OCI-M1 (cell line): Measurements from ENCODE around the gene CDKL2.
"Not testable (repeated sequence)": the region's sequence is repeated elsewhere in the genome, so short reads cannot be mapped to it uniquely, and the experiment has no call there.

ENCODE experiments used
- DNase-seq: peaks from one replicate; lab custom pipeline; 2025; lab: John Stamatoyannopoulos, UW

CDKL2 gene

DNA sequence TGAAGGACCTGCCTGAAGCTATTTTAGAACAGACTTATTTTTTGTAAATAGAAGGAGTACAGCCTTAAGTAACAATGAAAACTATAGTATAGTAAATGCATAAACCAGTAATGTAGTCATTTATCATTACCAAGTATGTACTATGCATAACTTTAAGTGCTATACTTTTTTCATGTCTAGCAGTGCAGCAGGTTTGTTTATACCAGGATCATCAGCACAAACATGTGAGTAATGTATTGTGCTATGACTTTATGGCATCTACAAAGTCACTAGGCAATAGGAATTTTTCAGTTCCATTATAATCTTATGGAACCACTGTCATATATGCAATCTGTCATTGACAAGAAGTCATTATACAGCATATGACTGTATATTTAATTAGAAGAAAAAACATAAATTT, 77.9 kb downstream of the CDKL2 start:
- no peak for DNase-seq

DNA sequence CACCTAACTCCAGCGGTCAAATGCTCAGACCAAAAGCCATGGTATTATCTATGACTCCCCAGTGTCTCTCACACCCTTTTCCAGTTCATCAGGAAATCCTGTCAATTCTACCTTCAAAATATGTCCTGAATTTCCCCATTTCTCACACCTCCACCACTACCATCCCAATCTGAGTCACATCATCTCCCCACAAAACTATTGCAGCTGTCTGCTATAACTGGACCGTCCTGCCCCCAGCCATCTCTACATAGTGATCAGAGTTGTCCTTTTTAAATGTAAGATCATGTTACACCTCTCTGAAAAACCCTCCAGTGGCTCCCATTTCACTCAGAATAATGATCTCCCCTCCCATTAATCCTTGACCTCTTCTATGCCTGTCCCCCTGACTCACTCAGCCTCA, 81.3 kb downstream of the CDKL2 start:
- no peak for DNase-seq

DNA sequence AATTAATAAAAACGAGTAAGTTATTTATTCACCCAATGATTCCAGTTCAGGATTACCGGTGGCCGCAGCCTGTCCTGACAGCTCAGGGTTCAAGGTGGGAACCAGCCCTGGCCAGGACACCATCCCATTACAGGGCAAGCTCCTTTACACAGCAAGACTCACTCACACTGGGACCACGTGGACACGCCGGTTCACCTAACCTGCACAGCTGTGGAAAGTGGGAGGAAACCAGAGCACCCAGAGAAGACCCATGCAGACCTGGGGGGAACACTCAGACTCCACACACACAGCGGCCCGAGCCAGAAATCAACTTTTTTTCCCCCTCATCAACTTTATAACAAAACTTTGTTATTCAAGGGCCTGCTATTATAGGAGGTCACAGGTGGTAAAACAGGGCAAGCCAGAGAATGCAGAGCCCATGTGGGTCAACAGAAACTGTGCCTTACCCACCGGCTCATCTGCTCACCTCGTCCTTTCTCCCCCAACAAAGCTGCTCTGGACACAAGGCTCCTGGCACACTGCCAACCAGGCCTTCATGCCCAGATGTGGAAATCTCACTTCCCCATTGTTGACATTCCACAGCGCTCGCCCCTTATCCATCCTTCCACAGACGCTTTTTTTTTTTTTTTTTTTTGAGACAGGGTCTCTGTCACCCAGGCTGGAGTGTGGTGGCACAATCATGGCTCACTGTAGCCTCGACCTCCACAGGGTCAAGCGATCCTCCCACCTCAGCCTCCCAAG, 82.5 kb downstream of the CDKL2 start:
- DNase-seq = peak; percentile 27

DNA sequence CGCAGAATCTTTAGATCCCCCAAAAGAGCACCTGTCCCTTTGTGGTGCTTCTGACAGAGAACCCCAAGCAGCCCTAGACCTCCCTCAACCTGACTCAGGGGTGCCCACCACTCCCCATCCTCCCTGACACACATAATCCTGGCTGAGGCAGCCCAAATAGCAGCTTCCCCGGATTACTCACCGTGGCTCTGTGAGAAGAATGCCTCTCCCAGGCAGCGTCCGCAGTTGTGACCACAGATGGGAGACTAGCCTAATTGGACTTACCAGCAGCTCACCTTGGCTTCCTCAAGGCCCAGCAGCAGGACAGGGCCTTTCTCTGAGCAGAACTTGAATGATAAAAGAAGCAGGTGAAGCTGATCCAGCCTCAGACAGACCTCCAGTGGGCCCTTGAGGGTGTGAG, 84.8 kb downstream of the CDKL2 start:
- no peak for DNase-seq

DNA sequence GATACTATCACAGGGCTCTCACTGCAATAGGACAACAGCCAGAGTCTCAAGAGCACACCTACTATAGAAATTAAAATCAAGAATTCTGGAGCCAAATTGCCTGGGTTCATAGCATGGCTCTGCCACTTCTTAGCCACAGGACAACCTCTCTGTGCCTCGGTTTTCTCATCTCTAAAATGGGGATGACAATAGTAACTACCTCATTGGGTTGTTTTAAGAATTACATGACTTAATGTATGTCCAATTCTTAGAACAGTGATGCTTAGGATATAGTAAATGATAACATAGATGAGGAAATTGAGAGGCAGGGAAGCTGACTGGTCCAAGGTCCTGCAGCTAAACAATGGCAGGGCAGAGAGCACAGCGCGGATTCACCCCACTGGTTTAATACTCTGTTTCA, 85.5 kb downstream of the CDKL2 start:
- DNase-seq = no peak

DNA sequence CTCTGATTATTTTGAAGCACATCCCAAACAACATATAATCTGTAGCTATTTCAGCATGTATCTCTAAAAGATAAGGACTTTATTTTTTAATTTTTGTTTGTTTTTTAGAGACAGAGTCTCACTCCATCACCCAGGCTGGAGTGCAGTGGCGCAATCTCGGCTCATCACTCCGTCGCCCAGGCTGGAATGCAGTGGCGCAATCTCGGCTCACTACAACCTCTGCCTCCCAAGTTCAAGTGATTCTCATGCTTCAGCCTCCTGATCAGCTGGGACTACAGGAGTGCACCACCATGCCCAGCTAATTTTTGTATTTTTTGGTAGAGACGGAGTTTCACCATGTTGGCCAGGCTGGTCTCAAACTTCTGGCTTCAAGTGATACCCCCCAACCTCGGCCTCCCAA, 86.1 kb downstream of the CDKL2 start:
- not testable (repeated sequence) for DNase-seq

DNA sequence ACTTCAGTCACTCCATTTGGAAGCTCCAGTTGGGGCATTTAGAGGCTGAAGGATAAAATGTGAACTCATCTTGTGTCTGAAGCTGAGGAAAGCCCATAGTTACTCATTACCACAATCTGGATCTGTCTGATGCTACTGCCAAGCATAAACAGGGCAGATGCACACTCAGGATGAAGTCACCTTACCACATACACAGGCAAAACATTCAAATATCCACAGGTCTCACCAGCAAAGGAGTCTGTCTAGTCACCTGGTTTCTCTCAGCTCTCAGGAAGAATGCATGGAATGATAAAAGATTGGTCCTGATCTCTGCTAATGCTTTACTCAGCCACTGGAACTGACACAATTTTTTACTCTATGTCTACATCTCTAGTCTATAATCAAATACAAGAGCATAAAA, 87.5 kb downstream of the CDKL2 start:
- DNase-seq = no peak

DNA sequence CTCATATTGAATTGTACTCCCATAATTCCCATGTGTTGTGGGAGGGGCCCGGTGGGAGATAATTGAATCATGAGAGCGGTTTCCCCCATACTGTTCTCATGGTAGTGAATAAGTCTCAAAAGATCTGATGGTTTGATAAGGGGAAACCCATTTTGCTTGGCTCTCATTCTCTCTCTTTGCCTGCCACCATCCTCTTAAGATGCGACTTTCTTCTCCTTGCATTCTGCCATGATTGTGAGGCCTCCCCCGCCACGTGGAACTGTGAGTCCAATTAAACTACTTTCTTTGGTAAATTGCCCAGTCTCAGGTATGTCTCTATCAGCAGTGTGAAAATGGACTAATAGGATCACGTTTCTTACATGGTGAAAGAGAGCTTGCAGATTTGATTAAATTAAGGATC, 93.0 kb downstream of the CDKL2 start:
- DNase-seq = not testable (repeated sequence)

DNA sequence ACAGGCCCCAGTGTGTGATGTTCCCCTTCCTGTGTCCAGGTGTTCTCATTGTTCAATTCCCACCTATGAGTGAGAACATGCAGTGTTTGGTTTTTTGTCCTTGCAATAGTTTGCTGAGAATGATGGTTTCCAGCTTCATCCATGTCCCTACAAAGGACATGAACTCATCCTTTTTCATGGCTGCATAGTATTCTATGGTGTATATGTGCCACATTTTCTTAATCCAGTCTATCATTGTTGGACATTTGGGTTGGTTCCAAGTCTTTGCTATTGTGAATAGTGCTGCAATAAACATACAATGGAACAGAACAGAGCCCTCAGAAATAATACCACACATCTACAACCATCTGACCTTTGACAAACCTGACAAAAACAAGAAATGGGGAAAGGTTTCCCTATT, 96.4 kb downstream of the CDKL2 start:
- DNase-seq = not testable (repeated sequence)

DNA sequence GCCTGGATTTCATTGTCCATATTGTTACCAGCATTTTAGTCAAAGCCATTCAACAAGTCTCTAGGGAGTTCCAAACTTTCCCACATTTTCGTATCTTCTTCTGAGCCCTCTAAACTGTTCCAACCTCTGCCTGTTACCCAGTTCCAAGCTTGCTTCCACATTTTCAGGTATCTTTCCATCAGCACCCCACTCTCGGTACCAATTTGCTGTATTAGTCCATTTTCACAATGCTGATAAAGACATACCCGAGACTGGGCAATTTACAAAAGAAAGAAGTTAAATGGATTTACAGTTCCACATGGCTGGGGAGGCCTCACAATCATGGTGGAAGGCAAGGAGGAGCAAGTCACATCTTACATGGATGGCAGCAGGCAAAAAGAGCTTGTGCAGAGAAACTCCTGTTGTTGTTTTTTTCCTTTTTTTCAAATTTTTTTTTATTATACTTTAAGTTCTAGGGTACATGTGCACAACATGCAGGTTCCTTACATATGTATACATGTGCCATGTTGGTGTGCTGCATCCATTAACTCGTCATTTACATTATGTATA, 96.9 kb downstream of the CDKL2 start:
- DNase-seq = not testable (repeated sequence)

DNA sequence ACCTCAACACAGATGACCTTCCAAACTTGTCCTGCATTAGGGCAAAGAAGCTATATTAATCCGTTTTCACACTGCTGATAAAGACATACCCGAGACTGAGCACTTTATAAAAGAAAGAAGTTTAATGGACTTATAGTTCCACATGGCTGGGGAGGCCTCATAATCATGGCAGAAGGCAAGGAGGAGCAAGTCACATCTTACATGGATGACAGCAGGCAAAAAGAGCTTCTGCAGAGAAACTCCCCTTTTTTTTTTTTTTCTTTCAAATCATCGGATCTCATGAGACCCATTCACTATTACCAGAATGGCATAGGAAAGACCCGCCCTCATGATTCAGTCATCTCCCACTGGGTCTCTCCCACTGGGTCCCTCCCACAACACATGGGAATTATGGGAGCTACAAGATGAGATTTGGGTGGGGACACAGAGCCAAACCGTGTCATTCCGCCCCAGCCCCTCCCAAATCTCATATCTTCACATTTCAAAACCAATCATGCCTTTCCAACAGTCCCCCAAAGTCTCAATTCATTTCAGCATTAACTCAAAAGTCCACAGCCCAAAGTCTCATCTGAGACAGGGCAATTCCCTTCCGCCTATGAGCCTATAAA, 98.7 kb downstream of the CDKL2 start:
- not testable (repeated sequence) for DNase-seq

DNA sequence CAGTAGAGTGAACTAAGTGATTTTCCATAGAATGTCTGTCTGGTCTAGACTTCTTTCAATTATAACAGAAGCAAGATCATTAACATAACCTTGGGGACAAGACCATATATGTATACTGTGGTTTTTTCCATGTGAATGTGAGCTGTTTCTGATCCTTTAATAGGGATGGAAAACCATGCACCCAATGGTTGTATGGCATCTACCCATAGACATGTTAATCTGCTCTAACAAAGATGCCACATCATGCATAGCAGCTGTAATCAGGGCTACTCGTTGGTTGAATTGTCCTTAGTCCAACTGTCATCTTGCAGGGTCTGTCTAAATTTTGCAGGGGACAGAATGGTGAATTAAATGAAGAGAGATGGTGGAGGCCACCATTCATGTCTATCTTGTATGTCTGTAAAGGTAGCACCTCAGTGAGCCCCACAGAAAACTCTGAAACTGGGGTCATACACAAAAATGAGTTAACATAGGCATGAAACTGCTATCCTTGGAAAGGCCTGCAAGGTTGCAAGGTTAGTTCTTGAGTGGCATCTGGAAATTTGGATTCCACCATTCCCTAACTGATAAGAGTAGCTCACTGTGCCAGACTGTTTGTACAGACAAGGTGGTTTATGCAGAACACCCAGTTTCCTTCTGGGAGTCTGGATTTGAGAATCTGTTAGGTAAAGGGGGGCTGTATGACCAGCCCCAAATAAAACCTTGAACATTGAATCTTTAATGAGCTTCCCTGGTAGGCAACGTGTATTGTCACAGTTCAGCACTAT, 99.6 kb downstream of the CDKL2 start:
- no peak for DNase-seq
